Uterus (tissue), 2 donors: Measurements from ENCODE around the gene JPH4.

ENCODE experiments used
- POLR2A ChIP-seq, 2 donors: fragments of 450-650 bp; IDR thresholded peaks; one replicate each; pipeline ENCODE4 v1.6.1; 2016; ENCODE audit warnings: antibody characterized with exemption in 2 of 2, mild to moderate bottlenecking in 1 of 2, moderate library complexity in 1 of 2
- TF ChIP-seq, protein P1 (sequence below), 4 experiments: fragments of 200-600 bp in 2 of 4; fragments of 450-650 bp in 2 of 4; sonication (generic) in 2 of 4; IDR thresholded peaks; one replicate each; pipeline ENCODE4 v1.5.1; 2016 to 2019; ENCODE audit warnings: antibody characterized with exemption in 4 of 4, mild to moderate bottlenecking in 2 of 4, moderate library complexity in 1 of 4

DNA sequence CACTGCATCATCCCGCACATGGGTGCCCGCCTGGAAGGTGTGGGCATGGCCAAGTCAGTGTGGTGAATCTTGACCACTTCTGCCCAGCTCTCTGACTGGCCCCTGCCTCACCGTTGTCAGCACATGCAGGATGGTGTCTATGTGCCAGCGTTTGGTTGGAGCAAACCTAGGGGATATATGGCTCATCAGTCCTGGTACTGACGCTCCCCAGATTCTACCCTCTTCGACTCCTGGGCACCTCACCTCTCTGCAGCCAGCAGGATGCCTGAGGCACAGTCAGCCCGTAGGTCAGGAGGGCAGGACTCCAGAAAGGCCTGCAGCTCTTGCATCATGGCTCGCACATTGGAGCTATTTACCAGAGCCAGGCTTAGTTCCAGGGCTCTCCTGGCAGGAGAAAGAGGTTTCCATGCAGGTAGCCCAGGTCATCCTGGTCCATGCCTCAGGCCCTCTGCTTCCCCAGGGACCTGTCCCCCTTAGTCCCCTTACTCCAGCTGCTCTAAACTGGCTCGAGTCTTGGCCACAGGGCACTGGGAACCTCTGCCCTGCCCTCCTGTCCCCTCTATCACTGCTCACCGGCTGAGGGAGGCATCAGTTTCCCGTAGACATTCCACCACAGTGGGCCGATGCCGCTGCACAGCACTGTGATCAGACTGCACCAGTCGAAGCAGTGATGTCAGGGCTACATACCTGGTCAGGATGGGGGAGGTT is 15.0 kb downstream of the JPH4 start:
- TF ChIP-seq, protein P1, sequence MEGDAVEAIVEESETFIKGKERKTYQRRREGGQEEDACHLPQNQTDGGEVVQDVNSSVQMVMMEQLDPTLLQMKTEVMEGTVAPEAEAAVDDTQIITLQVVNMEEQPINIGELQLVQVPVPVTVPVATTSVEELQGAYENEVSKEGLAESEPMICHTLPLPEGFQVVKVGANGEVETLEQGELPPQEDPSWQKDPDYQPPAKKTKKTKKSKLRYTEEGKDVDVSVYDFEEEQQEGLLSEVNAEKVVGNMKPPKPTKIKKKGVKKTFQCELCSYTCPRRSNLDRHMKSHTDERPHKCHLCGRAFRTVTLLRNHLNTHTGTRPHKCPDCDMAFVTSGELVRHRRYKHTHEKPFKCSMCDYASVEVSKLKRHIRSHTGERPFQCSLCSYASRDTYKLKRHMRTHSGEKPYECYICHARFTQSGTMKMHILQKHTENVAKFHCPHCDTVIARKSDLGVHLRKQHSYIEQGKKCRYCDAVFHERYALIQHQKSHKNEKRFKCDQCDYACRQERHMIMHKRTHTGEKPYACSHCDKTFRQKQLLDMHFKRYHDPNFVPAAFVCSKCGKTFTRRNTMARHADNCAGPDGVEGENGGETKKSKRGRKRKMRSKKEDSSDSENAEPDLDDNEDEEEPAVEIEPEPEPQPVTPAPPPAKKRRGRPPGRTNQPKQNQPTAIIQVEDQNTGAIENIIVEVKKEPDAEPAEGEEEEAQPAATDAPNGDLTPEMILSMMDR (IDR thresholded peaks at IDR 0.05), result no peak
- TF ChIP-seq POLR2A (IDR thresholded peaks at IDR 0.05), result no peak
